HEK293T (cell line): ENCODE data around the gene TCIRG1.

Experiments used
- FOXK2 ChIP-seq: fragments of 450-650 bp; IDR thresholded peaks from 2 replicates; pipeline ENCODE4 v1.6.1; 2016; ENCODE audit warnings: mild to moderate bottlenecking
- FOXM1 ChIP-seq: fragments of 450-650 bp; IDR thresholded peaks from 2 replicates; pipeline ENCODE4 v1.6.1; 2017; ENCODE audit warnings: mild to moderate bottlenecking, borderline replicate concordance
- HDGF ChIP-seq: fragments of 450-650 bp; IDR thresholded peaks from 2 replicates; pipeline ENCODE4 v1.6.1; 2017; ENCODE audit warnings: antibody characterized with exemption, borderline replicate concordance
- NFRKB ChIP-seq: fragments of 450-650 bp; IDR thresholded peaks from 2 replicates; pipeline ENCODE4 v1.6.1; 2016; ENCODE audit warnings: mild to moderate bottlenecking, moderate library complexity
- SP1 ChIP-seq: fragments of 450-650 bp; IDR thresholded peaks from 2 replicates; pipeline ENCODE4 v1.6.1; 2017
- SUZ12 ChIP-seq: fragments of 450-650 bp; IDR thresholded peaks from 2 replicates; pipeline ENCODE4 v1.6.1; 2016; ENCODE audit warnings: mild to moderate bottlenecking
- TARDBP ChIP-seq: fragments of 450-650 bp; IDR thresholded peaks from 2 replicates; pipeline ENCODE4 v1.6.1; 2016
- ZNF384 ChIP-seq: fragments of 450-650 bp; IDR thresholded peaks from 2 replicates; pipeline ENCODE4 v1.6.1; 2016

DNA sequence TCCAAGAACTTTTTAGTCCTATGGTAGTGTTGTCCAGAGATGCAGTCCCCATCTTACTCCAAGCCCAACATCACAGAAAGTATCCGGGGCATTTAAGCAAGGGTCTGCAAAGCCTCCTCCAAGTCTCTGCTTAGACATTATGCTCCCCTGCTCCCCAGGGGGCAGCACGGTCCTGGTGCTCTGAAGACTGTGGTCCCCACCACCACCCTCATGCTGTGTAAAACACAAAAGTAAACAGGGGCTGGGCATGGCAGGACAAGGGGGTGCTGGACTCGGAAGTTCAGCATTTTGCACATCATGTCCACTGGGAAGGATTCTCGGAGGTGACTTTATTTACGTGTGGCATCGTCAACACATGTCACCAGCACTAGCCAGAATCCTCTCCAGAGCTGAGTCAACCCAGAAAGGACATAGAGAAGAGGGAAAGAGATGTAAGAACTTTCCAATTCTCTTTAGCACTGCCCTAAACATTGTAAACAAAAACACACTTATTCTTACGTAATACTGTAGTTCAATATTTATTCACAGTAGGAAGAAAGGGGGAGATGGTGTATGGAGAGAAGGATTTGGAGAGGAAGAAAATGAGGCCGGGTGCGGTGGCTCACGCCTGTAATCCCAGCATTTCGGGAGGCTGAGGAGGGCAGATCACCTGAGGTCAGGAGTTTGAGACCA lies 37.7 kb downstream of the TCIRG1 start:
- TF ChIP-seq SP1 (no peak), NFRKB (no peak), FOXM1 (no peak), SUZ12 (no peak), HDGF (no peak), TARDBP (no peak), ZNF384 (no peak), FOXK2 (no peak)
